Placental epithelial cell (primary cell): ENCODE data around the gene TXLNG. TPM values are rescaled to one million over a fixed set of nuclear protein-coding genes. Genes with fewer than 3 reads are reported as not detected.

Experiments used
- small RNA-seq: library from RNA; depleted of rRNA; stranded (forward); fragments of <200 nt; gene quantifications from one replicate; pipeline ENCODE3, GENCODE V24; 2012
- total RNA-seq: library from RNA; depleted of rRNA; stranded (reverse); fragments of >200 nt; gene quantifications from 2 replicates; pipeline ENCODE4 v1.2.3, GENCODE V29; 2012

The TXLNG gene
- 4.8 and 5.5 TPM in 2 replicates for total RNA-seq

DNA sequence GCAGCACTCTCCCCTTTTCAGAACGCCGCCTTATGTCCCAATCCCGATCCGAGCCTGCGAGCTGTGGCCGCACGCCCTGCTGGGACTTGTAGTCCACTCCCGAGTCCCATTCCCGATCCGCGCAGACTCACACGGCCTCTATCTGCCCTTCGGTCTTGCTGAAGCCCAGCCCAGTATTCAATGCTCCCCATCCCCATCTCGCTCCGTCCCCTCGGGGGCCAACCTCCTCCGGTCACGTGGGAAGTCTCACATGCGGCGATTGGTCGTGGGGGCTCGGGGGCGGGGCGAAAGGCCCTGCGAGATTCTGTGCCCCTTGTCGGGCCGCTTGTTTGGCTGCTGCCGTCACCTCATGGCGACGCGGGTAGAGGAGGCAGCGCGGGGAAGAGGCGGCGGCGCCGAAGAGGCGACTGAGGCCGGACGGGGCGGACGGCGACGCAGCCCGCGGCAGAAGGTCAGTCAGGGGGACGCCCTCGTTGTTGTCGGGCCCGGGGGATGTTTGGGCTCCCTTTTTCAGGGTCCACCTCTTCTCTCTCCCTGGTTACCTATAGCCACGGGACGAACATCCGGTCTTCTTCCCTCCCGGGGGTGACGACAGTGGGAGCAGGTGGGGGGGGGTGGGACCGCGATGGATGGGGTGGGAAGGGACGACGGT lies at the start of gene TXLNG:
Gene TXLNG, plus strand, starts transcription at position 328 of the 652 bp plus-strand sequence. Its CDS starts 22 bp downstream, at position 350.

DNA sequence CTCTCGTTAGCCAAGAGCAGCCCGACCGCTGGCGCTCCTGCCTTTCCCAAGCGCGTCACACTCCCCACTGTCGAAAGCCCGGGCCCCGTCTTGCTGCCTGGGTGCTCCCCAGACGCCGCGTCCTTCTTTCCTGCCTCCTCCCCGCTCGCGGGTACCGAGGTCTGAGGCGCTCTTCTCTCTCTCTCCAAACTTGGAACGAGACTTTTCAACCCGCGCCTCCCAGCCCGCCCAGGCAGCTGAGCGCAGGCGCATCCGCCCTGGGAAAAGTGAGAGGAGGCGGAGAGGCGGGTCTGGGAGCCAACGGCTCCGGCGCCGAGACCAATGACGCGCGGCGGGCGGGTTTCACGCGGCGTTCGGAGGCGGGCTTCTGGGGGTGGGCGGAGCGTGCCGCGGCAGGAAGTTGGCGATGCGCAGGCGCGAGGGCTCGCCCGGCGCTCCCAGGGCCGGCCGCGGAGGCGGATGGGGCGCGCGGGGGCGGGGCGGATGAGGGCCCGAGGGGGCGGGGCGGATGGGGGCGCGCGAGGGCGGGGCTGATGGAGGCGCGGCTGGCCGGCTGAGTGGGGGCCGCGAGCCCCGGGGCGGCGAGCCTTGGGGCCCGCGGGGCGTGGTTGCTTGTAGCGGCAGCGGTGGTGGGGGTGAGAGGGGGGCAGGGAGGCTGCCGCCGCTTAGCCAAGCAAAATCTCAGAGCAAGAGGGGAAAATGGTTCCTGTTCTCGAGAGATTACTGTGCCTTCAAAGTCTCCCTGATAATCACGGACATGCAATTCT lies 84.0 kb downstream of the TXLNG start, which contains the start of gene RBBP7:
Gene RBBP7, minus strand, starts transcription at position 268 of the 767 bp plus-strand sequence. CDS start 309 bp downstream, outside the sequence.

Small RNAs within 50 kb of the gene (small RNA-seq; reads per million reads assigned to genes)
- gene RNU4-6P (0.12 reads per million), gene RNU7-56P (not detected), gene RPL12P49 (not detected)

Other genes with a start within 250 kb of the TXLNG start
- not detected in 2 replicates for gene S100G, start 136.3 kb upstream of the TXLNG start, total RNA-seq
- gene CTPS2, start 73.8 kb upstream of the TXLNG start, total RNA-seq, result 11.5 and 15.3 TPM in 2 replicates
- 21.6 and 25.6 TPM in 2 replicates for gene SYAP1, start 66.9 kb upstream of the TXLNG start, total RNA-seq
- 74.5 and 119 TPM in 2 replicates for gene RBBP7, start 83.9 kb downstream of the TXLNG start, total RNA-seq
- 13.7 and 24.3 TPM in 2 replicates for gene REPS2, start 160.2 kb downstream of the TXLNG start, total RNA-seq